HG03575 (cell line): ENCODE results near the gene CALCOCO2.
A peak's percentile ranks its signal among the peaks of the same experiment; 100 is the strongest.
"Not testable (repeated sequence)": the region's sequence is repeated elsewhere in the genome, so short reads cannot be mapped to it uniquely, and the experiment has no call there.

Experiments used
- ATAC-seq: cut with Tn5 transposase; IDR thresholded peaks from one replicate; pipeline ENCODE4 v1.9.1; 2021; ENCODE audit not compliant: unreplicated experiment, insufficient number of reproducible peaks, low FRiP score; ENCODE audit errors: extremely low read depth

CALCOCO2 gene

GRCh38 chr17:48871035-48871550 lies 40.3 kb downstream of the CALCOCO2 start:
- no peak for ATAC-seq

- no peak for ATAC-seq
Measured at GRCh38 chr17:48871551-48872351, 40.9 kb downstream of the CALCOCO2 start.

GRCh38 chr17:48872409-48872808 lies 41.6 kb downstream of the CALCOCO2 start:
- not testable (repeated sequence) for ATAC-seq

GRCh38 chr17:48873209-48873608 lies 42.4 kb downstream of the CALCOCO2 start:
- ATAC-seq = no peak

GRCh38 chr17:48873696-48874443 lies 43.0 kb downstream of the CALCOCO2 start:
- ATAC-seq = no peak

- no peak for ATAC-seq
Measured at GRCh38 chr17:48878920-48879898, 48.4 kb downstream of the CALCOCO2 start.

GRCh38 chr17:48882272-48882671 lies 51.4 kb downstream of the CALCOCO2 start:
- ATAC-seq = no peak

GRCh38 chr17:48883171-48883570 lies 52.3 kb downstream of the CALCOCO2 start:
- no peak for ATAC-seq

- no peak for ATAC-seq
Measured at GRCh38 chr17:48890086-48890485, 59.3 kb downstream of the CALCOCO2 start.

GRCh38 chr17:48892940-48893645 lies 62.3 kb downstream of the CALCOCO2 start:
- ATAC-seq = peak; percentile 4

GRCh38 chr17:48893646-48894508 lies 63.0 kb downstream of the CALCOCO2 start:
- ATAC-seq = no peak

- ATAC-seq = no peak
Measured at GRCh38 chr17:48894886-48895285, 64.1 kb downstream of the CALCOCO2 start.

GRCh38 chr17:48901241-48901640 lies 70.4 kb downstream of the CALCOCO2 start:
- ATAC-seq = no peak

- no peak for ATAC-seq
Measured at GRCh38 chr17:48903401-48903800, 72.6 kb downstream of the CALCOCO2 start.

GRCh38 chr17:48904428-48904827 lies 73.6 kb downstream of the CALCOCO2 start:
- no peak for ATAC-seq

GRCh38 chr17:48905987-48906515 lies 75.2 kb downstream of the CALCOCO2 start:
- ATAC-seq = no peak

- ATAC-seq = no peak
Measured at GRCh38 chr17:48907713-48908046, 76.8 kb downstream of the CALCOCO2 start.
